ENCODE data around the gene DENND1A.

DNA sequence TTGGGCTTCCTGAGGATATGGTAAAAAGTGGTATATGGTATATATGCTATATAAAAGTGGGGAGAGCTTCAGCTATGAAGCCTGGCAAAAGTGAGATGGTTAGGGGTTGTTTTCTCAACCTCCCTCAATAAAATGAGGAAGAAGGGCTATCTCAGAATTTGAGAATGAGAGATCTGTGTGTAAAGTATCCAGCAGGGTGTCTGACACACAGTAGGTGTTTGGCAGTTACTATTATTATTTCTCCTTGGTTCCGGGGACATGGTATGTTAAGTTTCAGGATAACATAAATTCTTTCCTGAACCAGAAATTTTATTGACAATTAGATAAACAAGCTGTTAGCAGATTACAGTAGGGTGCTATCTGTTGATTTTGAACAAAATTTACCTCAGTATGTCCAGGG lies 94.1 kb downstream of the DENND1A start:
- no peak for TF ChIP-seq POLR2A (IDR thresholded peaks at IDR 0.05)
- TF ChIP-seq, protein P1, sequence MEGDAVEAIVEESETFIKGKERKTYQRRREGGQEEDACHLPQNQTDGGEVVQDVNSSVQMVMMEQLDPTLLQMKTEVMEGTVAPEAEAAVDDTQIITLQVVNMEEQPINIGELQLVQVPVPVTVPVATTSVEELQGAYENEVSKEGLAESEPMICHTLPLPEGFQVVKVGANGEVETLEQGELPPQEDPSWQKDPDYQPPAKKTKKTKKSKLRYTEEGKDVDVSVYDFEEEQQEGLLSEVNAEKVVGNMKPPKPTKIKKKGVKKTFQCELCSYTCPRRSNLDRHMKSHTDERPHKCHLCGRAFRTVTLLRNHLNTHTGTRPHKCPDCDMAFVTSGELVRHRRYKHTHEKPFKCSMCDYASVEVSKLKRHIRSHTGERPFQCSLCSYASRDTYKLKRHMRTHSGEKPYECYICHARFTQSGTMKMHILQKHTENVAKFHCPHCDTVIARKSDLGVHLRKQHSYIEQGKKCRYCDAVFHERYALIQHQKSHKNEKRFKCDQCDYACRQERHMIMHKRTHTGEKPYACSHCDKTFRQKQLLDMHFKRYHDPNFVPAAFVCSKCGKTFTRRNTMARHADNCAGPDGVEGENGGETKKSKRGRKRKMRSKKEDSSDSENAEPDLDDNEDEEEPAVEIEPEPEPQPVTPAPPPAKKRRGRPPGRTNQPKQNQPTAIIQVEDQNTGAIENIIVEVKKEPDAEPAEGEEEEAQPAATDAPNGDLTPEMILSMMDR (IDR thresholded peaks at IDR 0.05) = no peak

Data from adrenal gland (tissue), 5 donors.